Stimulated activated CD4-positive, alpha-beta T cell treated with anti-CD3 and anti-CD28 coated beads, Interleukin-4, amount 100 ng/mL, for 4 hours (primary cell): ENCODE measurements around the gene PCDH19.

ENCODE experiments used
- DNase-seq, 2 experiments: peaks; one replicate each; pipeline ENCODE4 v3.0.0-alpha.2; 2020

The PCDH19 gene

GRCh38 chrX:100395781-100396180 lies 14.3 kb downstream of the PCDH19 start:
- DNase-seq: no peak

- no peak for DNase-seq
These were observed 28.5 kb downstream of the PCDH19 start for GRCh38 chrX:100381619-100382018.

GRCh38 chrX:100379388-100379986 lies 30.6 kb downstream of the PCDH19 start:
- DNase-seq: no peak

- no peak for DNase-seq
These were observed 32.2 kb downstream of the PCDH19 start for GRCh38 chrX:100377826-100378225.

- DNase-seq: no peak
These were observed 33.5 kb downstream of the PCDH19 start for GRCh38 chrX:100376576-100376975.

DNA sequence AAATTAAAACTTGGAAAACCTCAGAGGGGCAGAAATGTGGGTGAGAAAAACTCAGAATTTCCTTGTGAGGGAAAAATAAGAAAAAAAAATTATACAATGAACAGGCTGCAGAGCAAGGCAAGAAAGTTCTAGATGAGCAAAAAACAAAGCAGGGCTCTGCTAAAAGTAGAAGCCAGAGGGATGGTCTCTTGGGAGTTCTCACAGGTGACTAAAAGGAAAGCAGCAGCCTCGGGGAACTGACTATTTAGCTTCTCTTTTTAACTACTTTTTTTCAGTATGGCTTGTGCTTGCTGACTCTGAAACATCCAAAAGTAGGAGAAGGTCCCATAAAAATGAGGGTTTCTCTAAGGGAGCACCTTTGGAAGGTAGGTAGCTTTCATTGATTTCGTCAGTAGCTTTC lies 36.4 kb downstream of the PCDH19 start:
- no peak for DNase-seq

DNA sequence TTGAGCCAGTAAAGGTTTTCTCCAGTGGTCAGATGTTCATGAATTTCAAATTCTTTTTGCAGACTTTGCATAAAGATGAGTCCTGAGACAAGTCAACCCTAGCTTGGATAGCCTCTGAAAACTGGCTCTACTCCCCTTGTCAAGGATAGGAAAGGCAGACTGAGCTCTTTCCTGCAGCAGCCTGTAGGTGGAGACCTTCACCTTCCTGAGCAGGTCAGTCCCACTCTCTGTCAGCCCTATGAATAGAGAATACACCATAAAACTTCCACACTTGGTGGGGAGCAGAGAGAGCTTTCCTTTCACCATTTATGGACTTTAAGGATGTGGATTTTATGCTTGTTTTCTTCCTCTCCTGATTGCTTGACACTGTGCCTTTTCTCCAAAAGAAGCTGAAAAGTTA lies 41.9 kb downstream of the PCDH19 start:
- no peak for DNase-seq

DNA sequence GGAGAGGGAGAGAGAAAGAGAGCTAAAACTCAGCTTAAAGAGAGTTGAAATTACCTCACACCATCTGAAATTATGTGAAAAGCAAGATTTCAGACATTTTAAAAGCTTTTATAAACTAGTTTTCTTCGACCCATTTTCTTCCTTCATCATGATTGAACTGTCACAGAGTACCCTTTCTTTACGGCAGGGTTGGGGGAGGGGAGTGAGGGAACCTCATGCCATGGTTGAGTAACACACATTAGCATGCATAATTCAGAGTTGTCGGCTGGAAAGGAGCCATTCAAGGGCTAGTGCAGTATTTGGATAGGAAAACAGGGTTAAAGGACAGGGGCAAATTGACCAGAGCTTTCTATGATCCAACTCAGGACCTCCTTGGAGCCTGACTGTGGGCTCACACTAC lies 46.2 kb downstream of the PCDH19 start:
- no peak for DNase-seq

GRCh38 chrX:100358766-100359165 lies 51.3 kb downstream of the PCDH19 start:
- no peak for DNase-seq

DNA sequence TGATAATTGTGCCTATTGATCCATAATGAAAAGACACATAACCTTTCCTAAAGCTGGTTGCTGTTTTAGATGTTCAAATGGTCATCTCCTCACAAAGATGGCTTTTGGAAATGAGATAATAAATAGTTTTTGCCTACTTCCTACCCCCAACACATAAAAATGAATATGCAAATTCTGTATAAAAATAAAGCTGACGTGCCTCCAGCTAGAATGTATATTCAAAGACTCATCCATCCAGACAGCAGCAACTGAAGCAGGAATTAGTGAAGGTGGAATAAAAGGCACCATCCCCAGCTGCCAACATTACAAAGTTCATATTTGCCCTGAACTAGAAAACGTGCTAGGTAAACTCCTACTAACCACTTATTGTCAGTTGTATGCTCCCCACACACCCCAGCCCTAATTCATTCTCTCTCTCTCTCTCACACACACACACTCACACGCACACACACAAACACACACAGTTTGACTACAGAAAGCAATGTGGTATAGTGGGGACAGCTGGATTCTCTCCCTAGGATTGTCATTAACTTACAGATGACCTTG lies 53.6 kb downstream of the PCDH19 start:
- DNase-seq: no peak

DNA sequence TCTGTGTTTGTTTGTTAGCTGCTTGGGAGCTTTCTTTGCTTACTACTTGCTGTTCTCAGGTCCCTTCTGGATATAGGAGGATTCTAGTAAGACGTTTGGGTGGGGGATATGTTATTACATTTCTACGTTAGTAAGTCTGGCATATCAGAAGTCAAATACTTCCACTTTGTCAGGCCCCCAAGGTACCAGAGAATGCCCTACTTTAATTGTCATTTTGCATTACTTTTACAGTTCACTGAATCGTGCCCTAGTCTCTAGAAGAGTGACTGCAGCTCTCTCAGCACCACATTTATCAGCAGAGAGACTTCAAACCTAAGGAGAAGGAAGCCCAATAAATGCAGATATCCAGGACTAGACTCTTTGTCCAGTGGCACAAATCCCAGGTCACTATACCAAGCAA lies 54.4 kb downstream of the PCDH19 start:
- no peak for DNase-seq

- no peak for DNase-seq
These were observed 56.7 kb downstream of the PCDH19 start for GRCh38 chrX:100353326-100353725.

DNA sequence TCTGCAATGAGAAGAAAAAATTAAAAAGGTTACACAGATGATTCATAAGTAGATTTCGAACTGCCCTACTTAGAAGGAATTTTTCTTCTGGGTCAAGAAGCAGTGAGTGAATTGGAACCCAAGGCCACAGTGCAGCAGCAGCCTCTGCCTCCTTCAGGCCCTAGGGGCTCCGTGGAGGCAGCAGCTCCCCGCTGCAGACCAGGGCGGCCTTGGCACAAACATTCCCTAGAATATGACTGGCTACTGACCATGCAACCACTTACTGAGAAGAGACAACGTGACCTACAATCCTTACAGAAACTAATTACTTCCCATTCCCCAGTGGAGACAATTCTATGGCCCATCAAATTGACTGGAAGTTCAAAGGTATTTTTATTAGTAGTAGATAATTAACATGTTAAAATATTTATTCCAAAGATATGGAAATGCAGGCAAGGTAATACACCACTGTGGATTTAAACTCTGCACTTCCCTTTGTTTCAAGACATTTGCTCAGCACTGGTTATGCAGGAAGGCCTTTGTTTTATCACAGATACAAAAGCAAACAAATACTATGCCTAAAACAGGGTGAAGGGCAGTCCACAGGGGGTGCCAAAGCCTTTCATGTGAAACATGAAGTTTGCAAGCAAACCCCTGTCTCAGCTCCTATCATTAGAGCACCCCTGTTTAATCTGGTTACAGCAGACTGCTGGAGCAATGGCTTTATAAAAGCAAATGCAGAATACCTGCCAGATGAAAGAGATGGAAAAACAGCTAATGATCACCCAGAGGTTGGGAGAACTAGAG lies 59.2 kb downstream of the PCDH19 start:
- DNase-seq: no peak

GRCh38 chrX:100349391-100349790 lies 60.7 kb downstream of the PCDH19 start:
- no peak for DNase-seq

- DNase-seq: no peak
These were observed 68.9 kb downstream of the PCDH19 start for GRCh38 chrX:100341142-100341510.

- DNase-seq: no peak
These were observed 69.5 kb downstream of the PCDH19 start for GRCh38 chrX:100340491-100341141.

DNA sequence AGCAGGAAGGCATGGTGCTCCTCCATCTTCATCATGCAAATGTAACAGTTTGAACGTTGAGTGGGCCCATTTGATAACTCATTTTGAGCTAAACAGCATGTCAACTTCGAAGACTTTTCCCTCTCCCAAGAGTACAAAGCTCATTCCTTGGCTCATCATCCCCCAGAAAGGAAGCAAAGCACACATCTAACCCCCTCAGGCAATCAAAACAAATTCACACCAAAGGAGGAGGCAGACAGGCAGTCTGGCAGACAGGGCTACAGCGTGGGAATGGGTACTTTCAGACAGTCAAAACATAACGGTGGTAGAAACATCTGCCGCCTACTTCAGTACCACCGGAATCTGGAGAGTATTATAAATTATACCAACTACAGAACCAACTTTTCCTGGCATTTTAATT lies 81.7 kb downstream of the PCDH19 start:
- DNase-seq: no peak

- no peak for DNase-seq
These were observed 90.4 kb downstream of the PCDH19 start for GRCh38 chrX:100319716-100320115.

DNA sequence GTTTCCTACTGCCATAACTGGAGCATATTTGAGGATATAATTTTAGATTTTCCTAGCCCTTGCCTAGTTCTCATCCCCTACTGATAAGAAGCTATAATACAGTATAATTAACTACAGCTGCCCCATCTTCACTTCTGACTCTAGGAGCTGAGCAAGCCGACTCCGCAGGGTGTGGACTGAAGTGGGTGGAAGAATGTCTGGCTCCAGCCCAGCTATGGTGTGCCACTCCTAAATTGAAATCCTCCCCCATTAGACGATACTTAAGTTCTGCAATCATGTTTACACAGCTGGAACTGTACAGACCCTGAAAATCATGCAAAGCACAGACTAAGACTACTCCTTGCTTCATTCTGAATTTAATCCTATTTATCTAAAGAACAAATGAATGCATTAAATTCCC lies 93.1 kb downstream of the PCDH19 start:
- no peak for DNase-seq

GRCh38 chrX:100315566-100315965 lies 94.5 kb downstream of the PCDH19 start:
- DNase-seq: no peak

DNA sequence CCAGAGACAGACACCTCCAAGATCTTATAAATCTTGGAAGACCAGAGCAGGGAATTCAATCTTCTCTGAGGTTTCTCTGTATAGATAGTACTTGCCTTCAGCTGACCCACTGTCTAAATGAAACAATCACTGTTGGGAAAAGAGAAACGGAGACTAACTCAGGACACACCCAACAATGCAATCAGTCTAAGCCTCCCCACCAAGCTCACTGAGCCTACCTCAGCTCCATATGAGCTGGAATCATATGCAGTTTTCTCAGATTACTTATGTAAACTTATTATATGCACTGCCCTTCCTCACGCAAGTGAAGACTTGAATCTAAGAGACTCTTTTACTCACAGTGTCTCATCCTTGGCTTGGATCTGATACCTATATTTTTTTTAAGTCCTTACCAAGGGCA lies 110.5 kb downstream of the PCDH19 start:
- no peak for DNase-seq

GRCh38 chrX:100297728-100298127 lies 112.3 kb downstream of the PCDH19 start:
- DNase-seq: no peak

DNA sequence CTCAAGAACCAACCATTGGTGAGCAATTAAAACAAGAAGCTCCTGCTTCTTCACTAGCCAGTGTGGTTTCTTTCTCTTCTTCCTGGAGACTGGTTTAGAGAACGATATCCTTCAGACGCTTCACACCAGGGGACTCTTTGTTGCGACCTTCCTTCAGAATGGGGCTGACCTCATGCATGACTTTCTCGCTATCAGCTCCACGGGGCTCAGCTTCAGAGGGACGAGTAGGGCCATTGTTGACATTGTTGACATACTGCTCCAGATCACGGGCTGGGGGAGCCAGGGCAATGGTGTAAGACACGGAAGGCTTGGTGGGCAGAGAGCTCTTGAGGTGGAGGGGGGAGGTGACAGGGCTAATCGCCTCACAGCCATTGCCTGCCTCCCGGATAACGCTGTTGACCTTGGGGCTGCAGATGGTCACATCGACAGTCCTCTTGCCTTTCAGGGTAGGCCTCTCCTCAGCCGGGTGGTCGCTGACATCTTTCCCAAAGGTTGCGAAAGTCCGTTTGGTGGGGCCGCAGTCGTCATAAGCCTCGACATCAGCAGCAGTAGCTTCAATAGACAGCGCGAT lies 113.8 kb downstream of the PCDH19 start:
- DNase-seq: no peak

DNA sequence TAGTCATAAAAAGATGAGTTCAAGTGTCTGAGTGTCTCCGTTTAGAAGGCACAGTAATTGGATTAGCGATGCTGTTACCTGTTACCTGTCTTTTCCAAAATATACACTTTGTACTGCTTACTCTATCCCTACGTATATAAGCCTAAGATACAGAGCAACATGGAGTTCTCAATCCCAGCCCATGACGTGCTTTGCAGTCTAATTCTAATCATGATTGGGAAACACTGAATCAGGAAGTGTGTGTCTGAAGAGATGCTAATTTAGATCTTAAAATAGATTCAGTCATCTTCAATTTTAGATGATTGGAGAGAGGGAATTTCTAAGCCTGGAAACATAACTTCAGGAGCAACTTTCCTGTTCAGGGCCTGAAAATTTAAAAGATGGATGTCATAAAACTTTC lies 115.1 kb downstream of the PCDH19 start:
- no peak for DNase-seq
